ENCODE data around the gene CDK6. TPM values are rescaled to one million over a fixed set of nuclear protein-coding genes. Genes with fewer than 3 reads are reported as not detected.
A peak's percentile ranks its signal among the peaks of the same experiment; 100 is the strongest.

CDK6 gene
- total RNA-seq, 2 donors from 2014 or later: 32.6 to 35.0 TPM

- Histone ChIP-seq H3K4me3 (no peak overlapping the region), H3K9me3 (no peaks in the 10 kb centered on the region), H3K27ac (peak overlapping the region in 1 of 4 donors; percentile 59), H3K4me1 (peaks cover 3% of the 10 kb centered on the region), H3K27me3 (no peaks in the 10 kb centered on the region), H3K36me3 (replicated peaks in 1 of 2; ENCODE audit: insufficient read depth in 1 of 2, low read depth in 2 of 2) (peaks cover 0 to 2% of the 10 kb centered on the region in 2 donors)
- TF ChIP-seq POLR2A (IDR thresholded peaks at IDR 0.05): no peak
- peak; percentile 59 to 93 (median 87) for TF ChIP-seq CTCF (IDR thresholded peaks at IDR 0.05)
- peak; percentile 71 to 79 (median 73) for DNase-seq
- peak; percentile 87 for ATAC-seq
- WGBS, 2 donors: 10 to 12% methylated on average over 3 of the region's 3 CpGs
- intact Hi-C loops (cut with DNase I): loop anchor here (10.0 kb wide), 1 partner anchor 214 kb away; the partner anchor contains the start of gene CDK6
These were observed 215.3 kb downstream of the CDK6 start for GRCh38 chr7:92621026-92621540.

GRCh38 chr7:92615861-92616260, 220.5 kb downstream of the CDK6 start:
- intact Hi-C loops (cut with DNase I): loop anchor here (10.0 kb wide), 1 partner anchor 439 kb away; no protein-coding TSS in a partner anchor
- H3K27ac ChIP-seq: no peak overlapping the region
- H3K27me3 ChIP-seq: no peaks in the 10 kb centered on the region
- H3K4me1 ChIP-seq: peaks cover 5% of the 10 kb centered on the region
- 45 to 57% methylated on average over 1 of the region's 1 CpG for WGBS, 2 donors
- no peak for TF ChIP-seq CTCF (IDR thresholded peaks at IDR 0.05)
- no peak for TF ChIP-seq POLR2A (IDR thresholded peaks at IDR 0.05)
- H3K9me3 ChIP-seq: no peaks in the 10 kb centered on the region
- ATAC-seq (no peak), DNase-seq (no peak)
- H3K36me3 ChIP-seq (replicated peaks in 1 of 2; ENCODE audit: insufficient read depth in 1 of 2, low read depth in 2 of 2): peaks cover 0 to 5% of the 10 kb centered on the region in 2 donors
- H3K4me3 ChIP-seq: no peak overlapping the region

GRCh38 chr7:92614660-92615174, 221.7 kb downstream of the CDK6 start:
- TF ChIP-seq POLR2A (IDR thresholded peaks at IDR 0.05) (no peak), CTCF (IDR thresholded peaks at IDR 0.05) (no peak)
- WGBS, 2 donors: 56 to 72% methylated on average over 4 to 5 of the region's 5 CpGs
- peak in 2 of 4 donors; percentile 10 to 31 for DNase-seq
- intact Hi-C loops (cut with DNase I): loop anchor here (10.0 kb wide), 1 partner anchor 440 kb away; no protein-coding TSS in a partner anchor
- H3K4me1 ChIP-seq: peaks cover 5% of the 10 kb centered on the region
- H3K27ac ChIP-seq: no peak overlapping the region
- H3K27me3 ChIP-seq: no peaks in the 10 kb centered on the region
- H3K36me3 ChIP-seq (replicated peaks in 1 of 2; ENCODE audit: insufficient read depth in 1 of 2, low read depth in 2 of 2): peaks cover 0 to 5% of the 10 kb centered on the region in 2 donors
- ATAC-seq: no peak
- H3K9me3 ChIP-seq: no peaks in the 10 kb centered on the region
- no peak overlapping the region for H3K4me3 ChIP-seq

GRCh38 chr7:92613720-92614119, 222.7 kb downstream of the CDK6 start:
- no peak for DNase-seq
- intact Hi-C loops (cut with DNase I): loop anchor here (10.0 kb wide), 1 partner anchor 441 kb away; no protein-coding TSS in a partner anchor

More at GRCh38 chr7:92613720-92614119, 222.7 kb downstream of the CDK6 start:
- no peak overlapping the region for H3K27ac ChIP-seq
- TF ChIP-seq POLR2A (IDR thresholded peaks at IDR 0.05): no peak
- TF ChIP-seq CTCF (IDR thresholded peaks at IDR 0.05): no peak
- peaks cover 9% of the 10 kb centered on the region for H3K4me1 ChIP-seq
- peaks cover 0 to 5% of the 10 kb centered on the region in 2 donors for H3K36me3 ChIP-seq (replicated peaks in 1 of 2; ENCODE audit: insufficient read depth in 1 of 2, low read depth in 2 of 2)
- H3K9me3 ChIP-seq: no peaks in the 10 kb centered on the region
- no peak overlapping the region for H3K4me3 ChIP-seq
- ATAC-seq: no peak
- 47% methylated on average over 3 of the region's 3 CpGs for WGBS, 2 donors
- H3K27me3 ChIP-seq: no peaks in the 10 kb centered on the region
